Measurements from ENCODE around the gene FJX1.

FJX1 gene

GRCh38 chr11:35618497-35619115, 346 bp downstream of the FJX1 start:
- TF ChIP-seq, protein P1, sequence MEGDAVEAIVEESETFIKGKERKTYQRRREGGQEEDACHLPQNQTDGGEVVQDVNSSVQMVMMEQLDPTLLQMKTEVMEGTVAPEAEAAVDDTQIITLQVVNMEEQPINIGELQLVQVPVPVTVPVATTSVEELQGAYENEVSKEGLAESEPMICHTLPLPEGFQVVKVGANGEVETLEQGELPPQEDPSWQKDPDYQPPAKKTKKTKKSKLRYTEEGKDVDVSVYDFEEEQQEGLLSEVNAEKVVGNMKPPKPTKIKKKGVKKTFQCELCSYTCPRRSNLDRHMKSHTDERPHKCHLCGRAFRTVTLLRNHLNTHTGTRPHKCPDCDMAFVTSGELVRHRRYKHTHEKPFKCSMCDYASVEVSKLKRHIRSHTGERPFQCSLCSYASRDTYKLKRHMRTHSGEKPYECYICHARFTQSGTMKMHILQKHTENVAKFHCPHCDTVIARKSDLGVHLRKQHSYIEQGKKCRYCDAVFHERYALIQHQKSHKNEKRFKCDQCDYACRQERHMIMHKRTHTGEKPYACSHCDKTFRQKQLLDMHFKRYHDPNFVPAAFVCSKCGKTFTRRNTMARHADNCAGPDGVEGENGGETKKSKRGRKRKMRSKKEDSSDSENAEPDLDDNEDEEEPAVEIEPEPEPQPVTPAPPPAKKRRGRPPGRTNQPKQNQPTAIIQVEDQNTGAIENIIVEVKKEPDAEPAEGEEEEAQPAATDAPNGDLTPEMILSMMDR (IDR thresholded peaks at IDR 0.05), result peak; percentile 13; the same call in 1 of the 2 replicates

DNA sequence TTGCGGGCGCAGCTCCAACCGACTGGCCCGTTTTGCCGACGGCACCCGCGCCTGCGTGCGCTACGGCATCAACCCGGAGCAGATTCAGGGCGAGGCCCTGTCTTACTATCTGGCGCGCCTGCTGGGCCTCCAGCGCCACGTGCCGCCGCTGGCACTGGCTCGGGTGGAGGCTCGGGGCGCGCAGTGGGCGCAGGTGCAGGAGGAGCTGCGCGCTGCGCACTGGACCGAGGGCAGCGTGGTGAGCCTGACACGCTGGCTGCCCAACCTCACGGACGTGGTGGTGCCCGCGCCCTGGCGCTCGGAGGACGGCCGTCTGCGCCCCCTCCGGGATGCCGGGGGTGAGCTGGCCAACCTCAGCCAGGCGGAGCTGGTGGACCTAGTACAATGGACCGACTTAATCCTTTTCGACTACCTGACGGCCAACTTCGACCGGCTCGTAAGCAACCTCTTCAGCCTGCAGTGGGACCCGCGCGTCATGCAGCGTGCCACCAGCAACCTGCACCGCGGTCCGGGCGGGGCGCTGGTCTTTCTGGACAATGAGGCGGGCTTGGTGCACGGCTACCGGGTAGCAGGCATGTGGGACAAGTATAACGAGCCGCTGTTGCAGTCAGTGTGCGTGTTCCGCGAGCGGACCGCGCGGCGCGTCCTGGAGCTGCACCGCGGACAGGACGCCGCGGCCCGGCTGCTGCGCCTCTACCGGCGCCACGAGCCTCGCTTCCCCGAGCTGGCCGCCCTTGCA, 1.0 kb downstream of the FJX1 start:
- TF ChIP-seq, protein P1 (IDR thresholded peaks at IDR 0.05), result no peak

DNA sequence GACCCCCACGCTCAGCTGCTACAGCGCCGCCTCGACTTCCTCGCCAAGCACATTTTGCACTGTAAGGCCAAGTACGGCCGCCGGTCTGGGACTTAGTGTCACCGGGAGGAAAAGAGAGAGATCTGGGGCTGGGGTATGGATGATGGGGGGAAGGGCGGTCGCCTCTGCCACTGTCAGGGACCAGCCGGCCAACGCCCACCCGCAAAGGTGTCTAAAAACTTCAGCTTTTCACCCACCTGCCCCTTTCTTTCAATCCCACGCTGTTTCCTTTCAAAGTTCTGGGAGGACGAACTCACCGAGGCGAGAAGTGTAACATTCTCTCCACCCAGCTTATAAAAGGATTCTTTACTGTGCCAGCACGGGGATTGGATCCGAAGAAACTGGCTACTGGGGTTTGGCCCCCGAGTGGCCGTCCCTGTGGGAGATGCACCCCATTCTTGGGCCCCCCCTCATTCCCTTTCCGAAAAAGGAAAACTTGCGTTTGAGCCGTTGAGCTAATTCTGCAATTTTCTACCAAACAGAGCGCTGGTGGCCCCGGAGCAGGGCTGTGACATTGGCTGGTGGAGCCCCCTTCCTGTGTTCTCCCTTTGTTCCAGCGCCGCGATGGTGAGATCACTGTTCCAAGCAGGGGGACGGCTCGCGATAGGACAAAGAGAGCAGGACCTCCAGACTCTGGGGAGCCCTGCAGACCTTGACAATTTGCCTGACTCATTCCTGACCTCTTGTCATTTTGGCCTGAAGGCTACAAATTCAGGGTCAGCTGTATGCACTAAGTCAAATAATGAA, 1.8 kb downstream of the FJX1 start:
- TF ChIP-seq, protein P1 (IDR thresholded peaks at IDR 0.05), result no peak

GRCh38 chr11:35620795-35621194, 2.5 kb downstream of the FJX1 start:
- TF ChIP-seq, protein P1 (IDR thresholded peaks at IDR 0.05), result no peak

DNA sequence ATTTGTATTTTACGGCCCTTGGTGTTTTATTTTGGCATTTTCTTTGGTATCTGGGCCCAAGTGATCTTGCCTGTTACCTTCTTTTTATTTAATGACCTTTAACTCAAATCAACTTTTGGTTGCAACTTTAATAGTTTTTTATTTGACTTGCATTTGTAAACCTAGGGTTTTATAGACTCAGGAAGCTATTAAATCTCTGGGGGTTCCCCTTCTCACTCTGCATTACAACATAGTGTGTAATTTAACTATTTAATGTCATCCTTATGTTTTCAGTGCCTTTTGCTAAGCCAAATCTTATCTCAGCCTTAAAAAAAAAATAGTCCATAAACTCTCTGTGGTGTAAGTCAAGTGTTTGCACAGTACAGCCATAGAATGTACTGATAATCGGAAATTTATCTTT, 3.4 kb downstream of the FJX1 start:
- TF ChIP-seq, protein P1 (IDR thresholded peaks at IDR 0.05), result no peak

DNA sequence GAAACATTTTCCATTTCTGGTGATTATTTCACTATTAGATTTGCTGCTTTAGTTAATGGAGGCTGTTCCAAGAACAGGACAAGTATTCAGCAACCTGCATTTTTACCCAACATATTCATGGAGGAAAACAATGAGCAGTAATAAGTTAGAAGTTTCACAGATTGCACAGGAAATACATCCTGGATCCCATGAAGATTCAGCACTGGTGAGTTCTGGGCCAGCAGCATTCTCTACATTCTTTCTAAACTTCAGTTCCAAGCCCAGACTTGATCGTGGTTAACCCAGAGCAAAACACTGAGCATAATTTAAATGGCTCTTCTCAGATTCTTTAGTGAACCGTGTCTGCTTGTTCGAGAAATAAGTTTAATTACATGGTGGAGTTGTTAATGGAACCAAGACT, 3.8 kb downstream of the FJX1 start:
- TF ChIP-seq, protein P1 (IDR thresholded peaks at IDR 0.05), result no peak

DNA sequence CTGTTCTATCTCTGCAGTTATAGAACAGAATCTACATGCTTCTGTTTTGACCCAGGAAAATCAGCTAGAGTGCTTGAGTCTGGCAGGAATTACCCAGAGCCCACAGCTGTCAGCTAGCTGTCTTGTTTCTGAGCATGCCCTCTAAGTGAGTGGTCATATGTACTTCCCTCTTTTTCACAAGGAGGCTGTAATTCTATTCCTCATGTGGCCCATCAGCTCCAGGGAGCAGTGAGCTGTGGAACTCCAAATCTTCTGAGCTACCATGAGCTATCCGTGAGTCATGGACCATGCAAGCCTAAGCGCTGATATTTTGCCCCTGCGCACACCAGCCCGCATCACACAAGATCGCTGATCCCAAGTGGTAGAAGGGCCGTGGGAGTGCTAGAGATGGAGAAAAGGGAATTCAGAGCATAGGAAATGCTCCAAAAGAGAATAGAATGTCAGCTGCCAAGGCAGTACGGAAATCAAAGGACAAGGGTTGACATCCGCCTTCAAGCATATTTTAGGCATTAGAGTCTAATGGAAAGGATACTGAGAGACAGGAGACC, 5.4 kb downstream of the FJX1 start:
- TF ChIP-seq, protein P1 (IDR thresholded peaks at IDR 0.05), result no peak

Data from LNCAP (cell line).